Mucosa of stomach (tissue), 1 donor: Measurements from ENCODE around the gene ACTRT2.

ENCODE experiments used
- H3K27me3 ChIP-seq: one replicate; pipeline ENCODE4 v1.7.0; 2013; ENCODE audit warnings: mild to moderate bottlenecking, low read length; ENCODE audit not compliant: control insufficient read depth, insufficient read depth
- H3K36me3 ChIP-seq: one replicate; pipeline ENCODE4 v1.7.0; 2013; ENCODE audit warnings: low read length; ENCODE audit not compliant: control insufficient read depth, insufficient read depth
- H3K4me1 ChIP-seq: one replicate; pipeline ENCODE4 v1.7.0; 2013; ENCODE audit warnings: mild to moderate bottlenecking, low read length; ENCODE audit not compliant: control insufficient read depth, insufficient read depth
- H3K4me3 ChIP-seq: one replicate; pipeline ENCODE4 v1.7.0; 2013; ENCODE audit warnings: low read length
- H3K9ac ChIP-seq: one replicate; pipeline ENCODE4 v1.7.0; 2013; ENCODE audit warnings: mild to moderate bottlenecking, low read length, moderate library complexity
- H3K9me3 ChIP-seq: one replicate; pipeline ENCODE4 v1.7.0; 2013; ENCODE audit warnings: mild to moderate bottlenecking, low read length, moderate library complexity; ENCODE audit not compliant: control insufficient read depth
- donor health status: Pancreatic carcinoma.

The ACTRT2 gene

DNA sequence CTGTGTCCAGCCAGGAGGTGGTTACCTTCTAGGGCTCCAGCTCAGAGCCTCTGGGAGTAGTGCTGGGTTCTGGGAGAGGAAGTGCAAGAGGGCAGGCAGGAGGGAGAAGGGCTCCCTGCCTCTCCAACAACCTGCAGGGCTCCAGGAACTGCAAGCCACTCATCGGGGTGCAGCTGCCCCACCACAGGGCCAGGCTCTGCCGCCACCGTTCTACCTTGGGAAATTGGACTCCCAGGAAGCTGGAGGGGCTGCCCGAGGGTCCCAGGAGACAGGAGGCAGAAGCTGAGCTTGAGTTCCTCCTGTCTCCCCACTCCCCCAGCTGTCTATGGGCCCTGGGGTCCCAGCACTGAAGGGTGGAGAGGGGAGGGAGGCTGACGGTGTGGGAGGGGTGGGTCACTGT lies 40.3 kb downstream of the ACTRT2 start:
- Histone ChIP-seq H3K27me3 (peaks cover 4% of the 10 kb centered on the region), H3K4me1 (peaks cover 13% of the 10 kb centered on the region), H3K4me3 (no peak overlapping the region)

GRCh38 chr1:3061981-3062615 lies 40.8 kb downstream of the ACTRT2 start:
- Histone ChIP-seq H3K36me3 (no peaks in the 10 kb centered on the region), H3K4me1 (peaks cover 18% of the 10 kb centered on the region), H3K4me3 (no peak overlapping the region), H3K9ac (no peak overlapping the region), H3K27me3 (peaks cover 6% of the 10 kb centered on the region), H3K9me3 (no peaks in the 10 kb centered on the region)

More for the DNA sequence above, 40.3 kb downstream of the ACTRT2 start:
- Histone ChIP-seq H3K9me3 (no peaks in the 10 kb centered on the region), H3K9ac (no peak overlapping the region), H3K36me3 (no peaks in the 10 kb centered on the region)

DNA sequence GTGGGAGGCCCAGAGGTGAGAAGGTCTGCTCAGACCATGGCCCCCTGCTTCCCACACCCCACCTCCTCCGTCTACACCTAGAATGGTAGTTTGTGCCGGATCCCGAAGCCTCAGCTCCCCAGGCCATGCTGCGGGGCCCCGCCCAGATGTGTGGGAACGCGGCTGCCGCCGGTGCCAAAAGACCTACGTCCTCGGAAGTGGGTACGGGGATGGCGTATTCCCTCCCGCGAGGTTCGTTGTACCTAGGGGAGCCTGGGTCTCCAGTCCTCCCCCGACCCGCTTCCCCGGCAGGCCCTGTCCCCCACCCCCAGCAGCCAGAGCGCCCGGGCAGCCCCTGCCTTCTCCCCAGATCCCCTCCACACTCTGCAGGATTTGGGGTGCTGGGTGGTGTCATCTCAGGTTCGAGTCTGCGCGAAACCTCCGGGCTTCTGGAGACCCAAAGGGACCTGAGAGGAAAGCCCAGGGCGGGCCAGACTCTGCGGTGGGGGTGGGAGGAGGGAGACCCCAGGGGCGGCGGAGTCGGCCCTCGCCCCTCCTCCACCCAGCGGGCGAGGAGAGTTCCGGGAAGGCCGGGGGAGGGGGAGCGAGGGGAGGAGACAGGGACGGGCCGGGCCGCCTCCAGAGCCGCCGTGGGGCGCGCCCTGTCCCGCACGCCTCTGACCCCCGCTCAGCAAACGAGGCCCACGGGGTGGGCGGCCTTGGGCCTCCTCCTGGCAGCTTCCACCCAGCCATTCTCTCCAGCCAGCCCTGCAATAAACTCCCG lies 41.5 kb downstream of the ACTRT2 start:
- no peak overlapping the region for H3K9ac ChIP-seq
- no peak overlapping the region for H3K4me3 ChIP-seq
- peaks cover 22% of the 10 kb centered on the region for H3K4me1 ChIP-seq
- H3K27me3 ChIP-seq: peaks cover 8% of the 10 kb centered on the region
- no peaks in the 10 kb centered on the region for H3K36me3 ChIP-seq
- no peaks in the 10 kb centered on the region for H3K9me3 ChIP-seq

DNA sequence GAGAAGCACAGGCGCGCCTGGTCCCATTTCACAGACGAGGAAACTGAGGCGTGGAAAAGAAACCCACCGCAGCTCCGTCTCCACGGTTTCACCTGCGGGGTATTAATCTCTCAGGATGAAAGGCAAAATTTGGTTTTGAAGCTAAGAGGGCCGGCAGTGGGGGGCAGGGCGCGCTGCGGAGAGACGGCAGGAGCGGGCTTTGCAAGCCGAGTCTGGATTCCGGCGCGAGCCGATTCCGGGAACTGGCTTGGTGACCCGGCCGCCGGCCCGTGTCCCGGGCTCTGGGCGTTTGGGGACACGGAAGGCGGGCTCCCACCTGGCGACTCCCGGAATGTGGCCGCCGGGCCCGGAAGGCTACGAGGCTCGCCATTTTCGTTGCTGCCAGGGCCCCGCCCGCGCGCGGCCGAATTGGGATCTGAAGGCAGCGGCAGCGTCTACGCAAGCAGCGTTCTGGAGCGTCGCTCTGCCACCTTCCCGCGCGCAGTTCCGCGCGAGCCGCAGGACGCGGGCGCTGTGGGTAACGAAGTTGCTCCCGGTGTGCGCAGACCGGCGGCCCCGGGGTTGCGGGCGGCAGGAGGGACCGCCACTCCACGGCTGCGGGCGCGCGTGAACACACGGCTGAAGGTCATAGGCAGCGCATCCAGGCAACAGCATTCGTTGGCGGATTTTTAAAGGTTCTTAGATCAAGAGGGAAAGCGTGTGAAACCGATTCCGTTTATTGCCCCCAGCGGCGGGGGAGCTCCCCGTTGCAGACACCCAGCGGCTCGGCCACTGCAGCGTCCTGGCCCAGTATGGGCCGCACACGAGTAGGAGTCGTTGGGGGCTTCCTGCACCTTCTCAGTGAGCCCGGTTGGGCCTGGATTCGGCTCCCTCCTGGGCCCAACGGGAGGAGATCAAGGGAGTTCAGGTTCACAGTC lies 42.4 kb downstream of the ACTRT2 start:
- Histone ChIP-seq H3K9me3 (no peaks in the 10 kb centered on the region), H3K4me3 (no peak overlapping the region), H3K27me3 (peaks cover 8% of the 10 kb centered on the region), H3K36me3 (no peaks in the 10 kb centered on the region), H3K4me1 (peaks cover 22% of the 10 kb centered on the region), H3K9ac (no peak overlapping the region)

DNA sequence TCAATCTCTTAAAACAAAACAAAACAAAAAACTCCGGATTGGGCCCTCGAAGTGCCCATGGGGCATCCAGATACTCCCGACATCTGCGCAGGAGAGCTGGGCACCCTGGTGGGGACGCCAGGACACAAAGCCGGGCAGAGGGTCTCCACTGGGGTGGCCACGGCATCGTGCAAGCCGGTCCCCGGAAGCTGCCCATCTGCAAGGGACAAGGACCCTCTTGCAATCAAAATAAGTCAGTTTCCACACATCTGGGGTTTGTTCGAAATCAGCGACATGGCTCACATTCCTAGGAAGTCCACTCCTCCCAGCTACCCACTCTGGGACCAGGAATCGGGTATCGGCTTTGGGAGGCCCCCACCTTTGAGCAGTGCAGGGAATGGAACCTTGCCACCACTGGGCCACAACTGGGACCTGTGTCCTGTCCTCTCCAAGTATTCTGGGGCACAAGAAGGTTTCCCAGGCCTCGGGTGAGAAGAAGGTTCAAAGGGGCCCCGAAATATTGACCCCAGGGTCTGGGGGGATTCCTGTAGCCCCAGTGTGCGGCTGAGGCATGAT lies 43.1 kb downstream of the ACTRT2 start:
- Histone ChIP-seq H3K9ac (no peak overlapping the region), H3K27me3 (peaks cover 8% of the 10 kb centered on the region), H3K4me3 (no peak overlapping the region), H3K36me3 (no peaks in the 10 kb centered on the region), H3K9me3 (no peaks in the 10 kb centered on the region), H3K4me1 (peaks cover 22% of the 10 kb centered on the region)

DNA sequence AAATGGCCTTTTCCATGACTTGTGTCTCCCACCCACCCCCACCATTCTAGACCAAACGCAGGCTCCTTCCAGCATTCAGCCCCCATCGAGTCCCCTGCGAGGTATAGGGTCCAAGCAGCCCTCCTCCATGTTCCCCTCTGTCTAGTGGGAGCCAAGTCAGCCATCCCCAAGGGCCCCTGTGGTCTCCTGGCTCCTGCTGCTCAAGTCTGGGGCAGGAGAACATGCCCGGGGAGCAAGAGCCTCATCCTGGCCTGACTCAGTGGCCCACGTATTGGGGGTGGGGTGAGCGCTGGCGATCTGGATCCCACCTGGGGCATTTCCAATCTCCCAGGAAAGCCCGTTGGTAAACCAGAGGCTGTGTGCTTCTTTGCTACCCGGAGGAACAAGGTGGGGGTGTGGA lies 43.6 kb downstream of the ACTRT2 start:
- Histone ChIP-seq H3K36me3 (no peaks in the 10 kb centered on the region), H3K9me3 (no peaks in the 10 kb centered on the region), H3K4me3 (no peak overlapping the region), H3K9ac (no peak overlapping the region), H3K4me1 (peaks cover 22% of the 10 kb centered on the region), H3K27me3 (peaks cover 8% of the 10 kb centered on the region)

DNA sequence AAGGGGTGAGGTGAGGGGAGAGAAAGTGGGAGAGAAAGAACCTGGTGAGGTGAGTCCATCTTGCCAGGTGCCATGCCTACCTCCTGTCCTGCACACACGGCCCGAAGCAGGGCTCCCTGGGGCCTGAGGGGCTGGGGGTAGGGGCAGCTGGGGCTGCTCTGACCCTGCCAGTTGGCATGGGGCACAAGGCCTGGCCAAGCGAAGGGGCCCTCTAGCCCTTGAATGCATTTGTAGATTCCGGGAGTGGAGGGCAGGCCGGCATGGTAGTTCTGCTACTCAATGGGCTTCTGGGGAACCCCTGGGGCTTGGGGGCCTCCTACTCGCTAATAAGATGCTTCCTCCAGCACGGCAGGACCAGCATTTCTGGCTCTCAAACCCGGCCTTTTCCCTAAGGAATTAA lies 44.1 kb downstream of the ACTRT2 start:
- Histone ChIP-seq H3K27me3 (peaks cover 8% of the 10 kb centered on the region), H3K9ac (peak overlapping the region; percentile 61), H3K4me3 (no peak overlapping the region), H3K9me3 (no peaks in the 10 kb centered on the region), H3K36me3 (no peaks in the 10 kb centered on the region), H3K4me1 (peaks cover 22% of the 10 kb centered on the region)

DNA sequence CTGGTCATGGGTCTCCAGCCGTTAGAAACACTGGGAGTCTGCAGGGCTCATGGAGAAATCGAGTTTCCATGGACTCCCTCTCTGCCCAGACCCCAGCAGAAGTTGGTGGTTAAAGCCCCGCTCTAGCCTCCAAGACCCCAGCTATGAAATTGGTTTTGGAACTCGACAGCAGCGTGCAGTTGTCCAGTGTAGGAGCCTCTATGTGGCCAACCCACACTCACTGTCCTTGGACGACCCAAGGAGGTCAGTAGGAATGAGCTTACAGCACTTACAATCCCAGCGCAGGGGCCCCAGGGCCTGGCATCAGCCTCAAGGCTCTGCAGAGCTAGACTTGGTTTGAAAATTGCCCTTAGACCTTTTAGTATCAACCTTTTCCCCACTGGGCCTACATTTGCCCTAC lies 44.5 kb downstream of the ACTRT2 start:
- peak overlapping the region; percentile 61 for H3K9ac ChIP-seq
- peaks cover 8% of the 10 kb centered on the region for H3K27me3 ChIP-seq
- no peaks in the 10 kb centered on the region for H3K36me3 ChIP-seq
- no peak overlapping the region for H3K4me3 ChIP-seq
- H3K4me1 ChIP-seq: peaks cover 22% of the 10 kb centered on the region
- no peaks in the 10 kb centered on the region for H3K9me3 ChIP-seq

DNA sequence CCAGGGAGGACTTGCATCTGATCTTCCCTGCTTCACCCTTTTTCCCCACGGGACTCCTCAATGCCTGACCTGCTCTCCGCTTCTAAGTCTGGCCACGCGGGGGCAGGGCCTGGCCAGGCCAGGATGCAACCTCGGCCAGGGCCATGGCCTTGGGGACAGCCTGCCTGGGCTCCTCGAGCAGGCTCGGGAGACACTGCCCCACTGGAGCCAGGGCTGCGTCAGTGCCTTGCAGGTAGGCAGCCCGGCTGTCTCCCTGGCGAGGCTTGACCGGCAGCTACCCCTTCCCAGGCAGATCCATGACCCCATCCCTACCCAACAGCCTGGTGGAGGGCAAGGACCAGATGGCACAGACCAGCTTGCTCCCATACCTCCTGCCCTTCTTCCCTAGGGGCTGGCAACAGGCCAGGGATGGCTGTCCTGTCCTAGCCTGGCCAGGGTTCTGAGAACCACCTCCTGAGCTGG lies 45.0 kb downstream of the ACTRT2 start:
- no peaks in the 10 kb centered on the region for H3K36me3 ChIP-seq
- H3K4me3 ChIP-seq: peak overlapping the region; percentile 45
- no peaks in the 10 kb centered on the region for H3K9me3 ChIP-seq
- H3K9ac ChIP-seq: peak overlapping the region; percentile 61
- peaks cover 22% of the 10 kb centered on the region for H3K4me1 ChIP-seq
- peaks cover 8% of the 10 kb centered on the region for H3K27me3 ChIP-seq

- H3K9me3 ChIP-seq: no peaks in the 10 kb centered on the region
- no peaks in the 10 kb centered on the region for H3K36me3 ChIP-seq
- H3K9ac ChIP-seq: peak overlapping the region; percentile 61
- peak overlapping the region; percentile 45 for H3K4me3 ChIP-seq
- H3K27me3 ChIP-seq: peaks cover 8% of the 10 kb centered on the region
- peaks cover 22% of the 10 kb centered on the region for H3K4me1 ChIP-seq
Observed at GRCh38 chr1:3066826-3067225, 45.6 kb downstream of the ACTRT2 start.

DNA sequence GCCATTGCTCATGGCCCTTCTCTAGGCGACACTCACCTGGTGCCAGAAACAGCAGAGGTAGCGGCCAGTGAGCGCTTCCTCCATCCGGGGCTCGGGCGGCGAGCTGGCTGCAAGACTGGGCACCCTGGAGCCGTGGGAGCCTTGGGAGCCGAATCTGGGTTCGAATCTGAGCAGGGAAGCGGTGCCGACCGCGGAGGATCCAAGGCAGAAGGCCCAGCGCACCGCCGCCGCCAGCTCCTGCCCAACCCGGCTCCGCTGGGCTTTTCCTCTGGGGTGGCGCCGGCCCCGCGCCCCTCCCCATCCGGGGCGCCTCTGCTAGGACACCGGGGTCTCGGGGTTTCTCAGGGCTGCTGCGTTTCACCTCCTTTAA lies 46.0 kb downstream of the ACTRT2 start:
- Histone ChIP-seq H3K4me1 (peaks cover 27% of the 10 kb centered on the region), H3K9me3 (no peaks in the 10 kb centered on the region), H3K36me3 (no peaks in the 10 kb centered on the region), H3K4me3 (peak overlapping the region; percentile 45), H3K9ac (peak overlapping the region; percentile 61), H3K27me3 (peaks cover 8% of the 10 kb centered on the region)
